GM21723 (cell line): Measurements from ENCODE around the gene SH3RF2.
"Not testable (repeated sequence)": the region's sequence is repeated elsewhere in the genome, so short reads cannot be mapped to it uniquely, and the experiment has no call there.

Experiments used
- ATAC-seq: cut with Tn5 transposase; IDR thresholded peaks from one replicate; pipeline ENCODE4 v1.9.1; 2021; ENCODE audit warnings: mild to moderate bottlenecking, moderate library complexity; ENCODE audit not compliant: unreplicated experiment

SH3RF2 gene

DNA sequence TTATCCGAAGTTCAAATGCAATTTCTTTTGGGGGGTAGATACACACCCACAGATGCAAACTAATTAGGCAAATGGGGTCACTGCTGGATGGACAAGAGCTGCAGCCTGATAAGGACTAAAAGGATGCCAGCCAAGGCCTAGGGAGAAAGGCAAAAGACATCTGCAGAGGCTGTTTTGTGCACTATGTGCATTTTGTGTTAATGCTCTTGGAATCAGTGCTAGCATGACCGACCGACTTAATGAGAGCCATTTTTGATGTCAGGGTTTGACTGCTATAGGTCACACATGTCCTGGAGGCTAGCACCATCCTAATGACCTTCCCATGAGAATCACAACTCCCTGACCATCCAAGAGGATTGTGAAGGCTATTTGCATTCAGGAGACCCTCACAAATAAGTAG is 134.4 kb downstream of the SH3RF2 start:
- ATAC-seq: no peak

DNA sequence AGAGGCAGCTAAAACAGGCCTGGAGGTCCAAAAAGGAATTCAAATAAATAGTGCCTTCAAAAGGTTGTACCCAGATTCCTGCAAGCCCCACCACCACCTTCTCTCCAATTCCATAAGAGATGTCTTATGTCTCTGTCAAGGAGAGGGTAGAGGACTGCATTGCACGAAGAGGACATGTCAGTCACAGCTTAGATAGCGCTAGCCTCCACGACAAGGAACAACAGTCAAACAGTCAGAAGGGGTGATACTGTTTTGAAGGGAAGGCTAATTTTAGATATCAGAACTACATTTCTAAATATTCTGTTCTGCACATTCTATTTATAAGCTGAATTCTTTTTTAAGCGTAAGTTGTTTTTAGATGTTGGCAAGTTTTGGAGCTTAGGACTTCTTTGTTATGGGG is 134.8 kb downstream of the SH3RF2 start:
- ATAC-seq: no peak

DNA sequence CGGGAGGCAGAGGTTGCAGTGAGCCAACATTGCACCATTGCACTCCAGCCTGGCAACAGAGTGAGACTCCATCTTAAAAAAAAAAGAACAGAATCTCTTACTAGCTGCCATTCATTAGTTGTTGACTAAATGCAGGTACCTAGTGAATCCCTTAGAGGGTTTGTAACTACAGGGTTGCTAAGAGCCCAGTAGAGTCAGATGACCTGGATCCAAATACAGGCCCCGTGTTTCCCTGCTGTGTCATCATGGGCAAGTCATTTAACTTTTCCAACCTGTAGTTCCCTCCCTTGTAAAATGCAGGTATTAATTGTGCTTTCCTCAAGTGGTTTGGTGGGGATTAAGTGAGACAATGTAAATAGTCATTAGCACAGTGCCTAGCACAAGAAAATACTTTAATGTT is 136.2 kb downstream of the SH3RF2 start:
- no peak for ATAC-seq

DNA sequence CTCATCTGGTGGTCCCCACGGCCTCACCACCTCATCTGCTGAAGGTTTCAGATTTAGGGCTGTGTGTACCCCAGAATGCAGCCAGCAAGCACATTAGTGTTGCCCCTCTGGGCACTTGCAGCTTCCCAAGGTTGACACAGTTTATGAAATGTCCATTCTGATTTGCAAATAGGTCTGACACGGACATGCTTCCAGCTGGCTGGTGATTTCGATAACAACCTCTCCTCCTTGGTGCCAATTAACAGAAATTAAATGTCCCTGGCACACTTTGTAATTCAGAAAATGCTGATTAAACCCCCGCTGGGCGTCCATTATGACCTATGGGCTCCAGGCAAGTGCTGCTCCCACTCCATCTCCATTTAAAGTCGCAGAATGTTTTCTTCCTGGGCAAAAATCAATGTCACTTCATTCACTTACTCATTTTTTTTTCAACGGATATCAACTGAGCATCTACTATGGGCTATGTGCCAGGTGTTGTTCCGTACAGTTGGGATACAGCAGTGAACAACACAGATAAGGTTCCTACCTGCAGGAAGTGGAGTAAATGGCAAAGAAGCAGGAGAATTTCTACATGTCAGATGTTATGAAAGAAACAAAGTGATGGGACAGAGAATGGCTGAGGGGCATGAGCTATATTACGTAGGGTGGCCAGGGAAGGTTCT is 137.0 kb downstream of the SH3RF2 start:
- no peak for ATAC-seq

DNA sequence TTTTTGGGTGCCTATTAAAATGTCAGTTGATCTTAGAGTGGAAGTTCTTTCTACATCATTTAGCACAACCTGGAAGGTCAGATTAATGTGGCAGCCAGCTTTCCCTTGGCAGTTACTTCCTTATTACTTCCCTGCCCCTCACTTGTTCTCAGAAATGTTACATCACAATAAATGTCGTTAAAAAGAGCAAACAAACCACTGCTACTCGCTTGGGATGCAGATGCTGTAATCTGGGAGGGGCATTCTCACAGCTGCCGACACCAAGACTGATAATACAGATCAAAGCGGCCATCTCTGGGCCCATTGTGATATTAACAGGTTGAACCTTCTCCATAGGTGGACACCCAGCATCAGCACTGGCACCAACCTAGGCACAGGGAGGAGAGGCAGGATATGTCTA is 139.7 kb downstream of the SH3RF2 start:
- ATAC-seq: no peak

DNA sequence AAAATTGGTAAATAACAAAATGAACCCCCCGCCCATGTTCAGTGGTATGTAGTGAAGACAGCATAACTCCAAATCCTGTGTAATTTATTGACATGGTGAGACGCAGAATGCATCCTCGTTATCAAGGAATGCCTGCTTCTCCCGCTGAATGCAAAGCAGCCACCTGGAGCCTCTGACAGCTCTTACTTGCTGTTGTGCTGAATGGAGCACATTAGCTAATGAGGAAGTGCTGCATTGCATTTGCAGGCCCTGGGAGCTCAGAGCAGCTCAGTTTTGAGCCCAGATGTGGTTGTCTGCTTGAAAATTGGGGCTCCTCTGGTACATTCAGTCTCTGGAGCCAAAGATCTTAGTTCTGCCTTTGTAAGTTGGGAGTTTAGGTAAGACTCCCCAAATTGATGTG is 140.1 kb downstream of the SH3RF2 start:
- ATAC-seq: no peak

DNA sequence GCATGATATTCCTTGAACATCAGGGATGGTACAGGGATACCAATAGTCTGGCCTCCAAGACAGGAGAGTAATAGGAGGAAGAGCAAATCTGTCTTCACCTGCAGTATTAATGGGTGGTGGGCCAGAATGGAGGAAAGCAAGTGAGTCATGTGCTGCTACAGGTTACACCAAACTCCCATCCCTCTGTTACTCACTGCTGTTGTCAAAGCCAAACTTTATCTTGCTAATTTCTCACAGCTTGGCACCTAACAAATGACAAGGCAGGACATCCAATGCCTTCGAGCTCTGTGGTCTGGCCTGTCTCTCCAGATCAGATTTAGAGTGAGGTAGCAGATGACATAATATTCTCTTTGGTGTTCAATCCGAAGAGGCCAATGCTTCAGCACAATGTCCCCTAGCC is 142.2 kb downstream of the SH3RF2 start:
- ATAC-seq: no peak

DNA sequence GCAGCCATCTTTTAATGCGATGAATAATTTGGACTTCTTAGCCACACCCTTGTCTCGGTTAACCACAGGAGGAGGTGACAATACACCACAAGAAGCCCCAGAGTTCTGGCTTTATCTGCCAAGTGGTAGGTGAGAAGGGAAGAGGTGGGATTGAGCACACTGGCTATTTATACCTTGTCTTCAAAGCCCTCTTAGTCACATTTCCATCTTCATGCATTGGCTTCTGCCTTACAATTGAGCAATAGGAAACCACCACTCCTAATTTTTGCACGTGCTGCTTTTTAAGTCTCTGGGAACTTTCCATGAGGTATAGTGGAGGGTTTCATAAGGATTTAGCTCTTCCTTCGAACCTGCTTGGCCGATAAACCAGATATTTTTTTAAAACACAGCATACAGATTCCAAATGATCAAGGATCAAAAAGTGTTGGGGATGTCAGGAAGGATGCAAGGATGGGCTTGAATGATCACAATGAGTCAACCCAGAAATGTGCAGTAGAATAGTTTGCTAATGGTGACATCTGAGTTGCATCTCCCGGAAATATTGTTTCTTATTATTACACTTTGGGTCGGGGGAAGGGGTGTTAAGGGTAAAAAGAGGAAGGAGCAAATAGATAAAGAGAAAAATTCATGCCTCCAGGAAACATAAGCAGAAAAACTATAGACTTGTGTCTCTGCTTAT is 143.5 kb downstream of the SH3RF2 start:
- ATAC-seq: no peak

DNA sequence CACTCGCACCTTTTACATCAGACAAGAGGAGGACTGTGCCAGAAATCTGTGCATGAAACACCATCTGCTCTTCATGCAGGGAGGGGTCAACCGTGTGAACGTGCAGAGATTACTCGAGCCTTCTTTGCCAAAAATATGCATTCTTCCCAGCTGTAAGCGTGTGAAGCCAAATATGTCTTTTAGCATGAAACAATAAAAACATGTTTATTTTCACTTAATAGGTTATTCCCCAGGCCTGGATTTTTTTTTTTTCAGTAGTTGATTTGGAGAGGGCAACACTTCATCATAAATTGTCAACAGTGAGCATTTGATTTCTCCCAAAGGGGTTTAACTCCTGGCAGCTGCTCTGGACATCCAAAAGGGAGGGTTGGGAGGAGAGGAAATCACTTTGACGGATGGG is 145.2 kb downstream of the SH3RF2 start:
- ATAC-seq: no peak

DNA sequence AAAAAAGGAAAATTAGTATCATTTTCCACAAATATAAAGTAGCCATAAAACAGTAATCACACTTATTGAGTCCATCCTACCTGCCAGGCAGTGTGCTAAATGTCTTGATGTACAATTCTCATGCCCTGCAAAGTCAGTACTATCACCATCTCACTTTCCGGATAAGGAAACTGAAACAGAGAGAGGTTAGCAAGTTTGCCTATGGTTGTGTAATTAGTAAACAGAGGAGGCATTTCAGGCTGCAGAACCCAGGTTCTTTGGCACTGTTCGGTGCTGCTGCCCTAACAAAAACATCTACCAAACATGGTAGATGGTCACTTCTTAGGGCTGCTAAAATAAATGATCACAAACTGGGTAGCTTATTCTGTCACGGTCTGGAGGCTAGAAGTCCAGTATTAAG is 146.4 kb downstream of the SH3RF2 start:
- peak; percentile 93 for ATAC-seq

DNA sequence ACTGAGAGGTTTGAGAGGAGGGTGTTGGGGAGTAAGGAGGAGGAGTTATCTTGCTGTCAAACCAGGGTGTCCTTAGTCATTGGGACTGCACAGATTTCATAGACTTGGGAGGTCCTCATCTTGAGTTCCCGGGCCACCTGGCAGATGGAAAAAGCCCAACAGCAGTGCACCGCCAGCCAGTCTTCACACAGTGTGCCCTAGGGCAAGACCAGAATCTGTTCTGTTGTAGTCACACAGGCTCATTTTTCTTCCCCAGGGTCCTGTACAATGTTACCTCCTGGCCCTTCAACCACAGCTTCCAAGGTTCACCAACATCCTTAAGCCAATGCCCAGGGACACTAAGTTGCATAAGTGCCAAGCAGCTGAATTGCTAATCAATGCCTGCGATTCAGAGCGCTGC is 148.0 kb downstream of the SH3RF2 start:
- no peak for ATAC-seq

DNA sequence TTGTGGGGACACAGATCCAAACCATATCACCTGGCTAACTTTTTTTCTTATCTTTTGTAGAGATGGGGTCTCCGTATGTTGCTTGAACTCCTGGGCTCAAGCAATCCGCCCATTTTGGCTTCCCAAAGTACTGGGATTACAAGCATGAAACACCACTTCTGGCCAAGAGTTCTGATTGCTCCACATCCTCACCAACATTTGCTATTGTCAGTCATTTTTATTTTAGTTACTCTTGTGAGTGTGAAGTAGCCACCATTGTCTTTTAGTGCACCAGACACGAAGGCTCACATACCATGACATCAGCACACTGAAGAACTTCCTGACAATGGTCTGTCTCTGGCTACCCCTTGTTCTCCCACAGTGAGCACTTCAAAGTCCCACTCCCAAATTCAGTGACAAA is 151.7 kb downstream of the SH3RF2 start:
- ATAC-seq: no peak

DNA sequence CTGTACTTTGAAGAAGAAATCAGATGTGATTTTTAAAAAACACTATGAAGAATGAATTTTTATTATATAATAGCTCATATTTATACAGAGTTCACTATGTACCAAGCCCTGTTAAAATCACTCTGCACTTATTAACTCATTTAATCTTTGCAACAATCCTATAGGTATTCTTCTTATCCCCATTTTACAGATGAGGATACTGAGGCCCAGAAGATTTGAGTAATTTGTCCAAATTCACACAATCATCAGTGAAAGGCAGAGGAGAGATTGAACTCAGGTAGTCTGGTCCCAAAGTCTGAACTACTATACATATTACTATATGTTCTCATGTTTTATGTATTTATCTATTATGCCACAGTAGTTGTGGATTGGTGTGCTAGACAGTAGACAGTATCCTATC is 152.9 kb downstream of the SH3RF2 start:
- ATAC-seq: no peak

DNA sequence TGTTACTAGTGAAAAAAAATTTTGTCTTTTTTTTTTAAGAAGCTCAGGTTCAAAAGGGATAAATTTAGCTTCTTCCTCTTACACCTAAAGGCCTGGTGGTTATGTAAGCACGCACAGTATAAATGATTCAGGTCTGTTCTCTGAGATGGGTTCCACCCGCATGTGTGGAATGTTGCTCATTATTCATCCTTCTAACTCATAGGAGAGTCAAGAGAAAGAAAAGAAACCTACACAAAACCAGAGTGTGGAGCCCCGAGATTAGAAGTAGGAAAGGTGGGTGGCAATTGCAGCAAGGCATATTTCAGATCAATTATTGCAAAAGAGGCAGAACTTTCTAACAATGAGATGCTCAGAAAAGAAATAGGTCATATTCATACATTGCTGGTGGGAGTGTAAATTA is 155.5 kb downstream of the SH3RF2 start:
- no peak for ATAC-seq

DNA sequence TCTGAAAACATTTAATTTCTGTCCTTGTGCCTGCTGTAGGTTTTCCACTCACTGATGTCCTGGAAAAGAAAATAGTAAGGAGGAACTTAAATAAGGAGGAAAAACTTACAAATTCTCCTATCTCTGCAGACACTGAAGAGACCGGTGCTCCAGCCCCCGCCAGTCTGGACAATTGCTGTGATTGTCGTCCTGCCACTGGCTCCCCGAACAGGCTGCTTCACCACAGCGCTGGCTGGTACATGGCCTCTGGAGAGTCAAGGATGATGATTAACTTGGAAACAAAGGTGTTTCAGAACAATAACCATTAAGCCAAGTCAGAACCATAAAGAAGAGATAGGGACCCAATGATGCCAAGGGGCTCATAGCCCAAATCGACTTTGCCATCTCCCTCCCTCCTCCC is 161.7 kb downstream of the SH3RF2 start:
- no peak for ATAC-seq

DNA sequence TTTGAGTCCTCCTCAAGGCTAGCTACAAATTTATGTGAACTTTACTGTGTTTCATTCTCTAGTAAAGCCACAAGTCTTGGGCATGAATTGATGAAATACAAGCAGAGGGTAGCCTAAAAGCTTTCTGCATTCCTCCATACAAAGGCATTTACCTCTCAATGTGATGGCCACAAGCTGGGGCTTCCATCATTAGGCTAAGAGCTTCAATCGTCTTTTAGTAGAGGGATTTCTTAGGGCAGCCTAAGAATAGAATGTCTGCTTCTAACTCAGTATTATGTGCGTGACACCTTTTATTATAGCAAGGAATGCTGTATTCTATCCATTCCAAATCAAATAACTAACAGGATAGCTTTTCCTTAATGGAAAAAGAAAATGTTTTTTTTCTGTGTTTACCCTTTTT is 165.3 kb downstream of the SH3RF2 start:
- ATAC-seq: no peak

DNA sequence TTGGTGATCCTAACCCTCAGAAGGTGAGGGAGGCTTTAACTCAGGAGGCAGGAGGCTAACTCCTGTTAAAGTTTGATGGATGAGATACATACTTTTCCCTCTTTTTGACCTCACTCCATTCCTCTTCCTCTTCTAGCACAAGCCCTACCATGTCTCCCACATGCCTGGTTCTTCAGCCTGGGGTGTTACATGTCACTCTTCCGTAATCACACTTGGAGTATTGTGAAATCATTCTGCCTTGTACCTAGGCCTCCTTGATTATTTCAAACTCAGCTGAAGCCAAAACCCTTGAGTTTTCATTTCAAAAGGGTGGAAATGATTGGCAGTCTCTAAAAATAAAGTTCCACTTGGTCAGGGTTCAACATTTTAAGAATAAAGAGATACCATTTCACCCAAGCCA is 167.2 kb downstream of the SH3RF2 start:
- ATAC-seq: no peak

DNA sequence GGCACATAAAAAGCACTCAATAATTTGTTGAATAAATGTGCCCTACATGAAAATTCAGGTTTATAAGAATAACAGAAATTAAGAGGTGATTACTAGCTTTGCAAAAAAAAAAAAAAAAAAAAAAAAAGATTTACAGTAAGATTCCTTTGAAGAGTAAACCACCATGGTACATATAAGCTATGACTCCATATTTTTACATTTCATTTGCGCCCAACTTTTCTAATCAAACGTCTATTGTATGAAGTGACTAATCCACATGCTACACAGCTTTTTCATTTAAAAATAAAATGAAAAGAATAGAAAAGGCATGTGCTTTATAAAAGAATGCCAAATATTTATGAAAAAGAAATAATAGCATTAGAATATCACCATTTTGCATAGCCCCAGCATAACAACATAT is 169.1 kb downstream of the SH3RF2 start, which contains the start of gene PLAC8L1:
Gene PLAC8L1 (minus strand): TSS at position 101 of the 400 bp plus-strand sequence. CDS start 1,266 bp downstream, outside the sequence.
- ATAC-seq: no peak

DNA sequence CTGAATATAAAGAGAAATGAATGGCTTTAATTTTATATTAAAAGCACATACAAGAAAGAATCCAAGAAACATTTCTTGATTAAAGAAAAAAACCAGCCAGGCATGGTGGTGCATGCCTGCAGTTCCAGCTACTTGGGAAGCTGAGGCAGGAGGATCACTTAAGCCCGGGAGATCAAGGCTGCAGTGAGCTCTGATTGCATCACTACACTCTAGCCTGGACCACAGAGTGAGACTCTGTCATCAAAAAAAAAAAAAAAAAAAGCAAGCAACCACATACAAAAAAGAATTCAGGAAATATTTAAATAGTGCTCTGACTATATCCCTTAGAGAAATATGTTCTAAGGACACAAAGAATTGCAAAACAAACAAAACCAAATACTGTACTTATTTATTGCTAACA is 171.5 kb downstream of the SH3RF2 start:
- ATAC-seq: no peak

DNA sequence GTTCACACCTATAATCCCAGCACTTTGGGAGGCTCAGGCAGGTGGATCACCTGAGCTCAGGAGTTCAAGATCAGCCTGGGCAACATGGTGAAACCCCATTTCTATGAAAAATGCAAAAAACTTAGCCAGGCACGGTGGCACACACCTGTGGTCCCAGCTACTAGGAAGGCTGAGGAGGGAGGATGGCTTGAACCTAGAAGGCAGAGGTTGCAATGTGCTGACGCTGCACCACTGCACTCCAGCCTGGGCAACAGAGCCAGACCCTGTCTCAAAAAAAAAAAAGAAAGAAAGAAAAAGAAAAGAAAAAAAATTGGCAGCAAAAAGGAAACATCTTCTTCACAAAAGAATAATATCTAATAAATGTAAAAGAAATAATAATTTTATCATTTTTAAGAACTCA is 172.5 kb downstream of the SH3RF2 start:
- not testable (repeated sequence) for ATAC-seq

DNA sequence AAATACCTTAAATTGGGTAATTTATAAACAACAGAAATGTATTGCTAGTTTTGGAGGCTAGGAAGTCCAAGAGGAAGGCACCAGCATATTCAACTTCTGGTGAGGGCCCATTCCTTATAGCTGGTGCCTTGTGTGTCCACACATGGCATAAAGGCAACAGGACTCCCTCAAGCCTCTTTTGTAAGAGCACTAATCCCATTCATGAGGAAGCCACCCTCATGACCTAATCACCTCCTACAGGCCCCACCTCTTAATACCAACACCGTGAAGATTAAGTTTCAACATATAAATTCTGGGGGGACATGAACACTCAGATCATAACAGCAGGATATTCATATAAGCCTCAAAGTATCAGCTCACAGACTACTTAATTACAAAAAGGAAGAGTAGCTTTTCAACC is 173.0 kb downstream of the SH3RF2 start:
- ATAC-seq: no peak

DNA sequence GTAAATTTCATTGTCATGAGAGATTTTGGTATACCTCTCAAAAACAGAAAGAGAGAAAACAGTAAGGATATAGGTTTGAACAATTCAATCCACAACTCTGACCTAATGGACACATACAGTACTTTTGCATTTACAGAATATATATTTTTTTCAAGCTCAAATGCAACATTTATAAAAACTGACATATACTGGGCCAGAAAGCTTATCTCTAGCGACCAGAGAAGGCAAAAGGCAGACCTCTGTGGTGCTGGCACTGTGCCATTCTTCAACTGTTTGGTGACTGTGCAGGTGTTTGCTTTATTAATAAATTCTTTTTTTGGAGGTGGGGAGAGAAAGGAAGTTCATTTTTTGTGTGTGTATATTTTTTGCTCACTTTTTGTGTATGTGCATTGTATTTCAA is 175.0 kb downstream of the SH3RF2 start:
- ATAC-seq: no peak

DNA sequence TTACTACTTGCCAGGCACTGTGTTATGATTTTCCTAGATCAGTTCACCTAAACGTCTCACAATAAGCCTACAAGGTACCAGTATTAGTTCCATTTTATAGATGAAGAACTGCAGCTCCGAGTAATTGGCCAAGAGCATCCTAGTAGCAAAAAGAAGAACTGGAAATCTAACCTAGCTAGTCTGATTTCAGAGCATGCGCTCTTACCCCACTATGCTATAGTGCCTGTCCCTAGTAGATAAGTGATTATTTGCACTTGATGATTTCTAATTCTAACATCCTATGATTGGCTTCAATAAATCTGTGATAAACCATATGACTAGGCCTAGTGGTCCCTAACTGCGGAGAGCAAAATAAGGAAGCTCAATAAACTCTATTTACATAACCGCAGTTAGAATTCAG is 176.1 kb downstream of the SH3RF2 start:
- ATAC-seq: no peak
